Neural crest cell (in vitro differentiated cells): ENCODE measurements around the gene TRIO. TPM values are rescaled to one million over a fixed set of nuclear protein-coding genes. Genes with fewer than 3 reads are reported as not detected.

Source experiments
- DNase-seq: peaks from one replicate; pipeline ENCODE4 v3.0.0; 2021; ENCODE audit warnings: low read depth, mixed read lengths, low spot score
- H3K27ac Mint-ChIP-seq: one replicate; pipeline ENCODE4 v1.8.0; 2021; ENCODE audit warnings: mild to moderate bottlenecking, mixed read lengths; ENCODE audit not compliant: unreplicated experiment
- H3K27me3 Mint-ChIP-seq: 2 replicates; pipeline ENCODE4 v1.8.0; 2021; ENCODE audit warnings: low read depth, mild to moderate bottlenecking, mixed read lengths
- H3K36me3 Mint-ChIP-seq: 2 replicates; pipeline ENCODE4 v1.8.0; 2021; ENCODE audit warnings: low read depth, mild to moderate bottlenecking, mixed read lengths
- H3K4me1 Mint-ChIP-seq: 2 replicates; pipeline ENCODE4 v1.8.0; 2021; ENCODE audit warnings: mixed read lengths
- H3K4me3 Mint-ChIP-seq: one replicate; pipeline ENCODE4 v1.8.0; 2021; ENCODE audit warnings: mild to moderate bottlenecking, mixed read lengths
- H3K9me3 Mint-ChIP-seq: 2 replicates; pipeline ENCODE4 v1.8.0; 2021; ENCODE audit warnings: mixed read lengths
- total RNA-seq: library from RNA; stranded (reverse); gene quantifications from 2 replicates; pipeline ENCODE4 v1.2.1, GENCODE V29; 2021
- TF ChIP-seq, protein P1 (sequence below): fragments of 200-600 bp; sonication (generic); conservative IDR thresholded peaks from 2 replicates; pipeline ENCODE4 v1.5.0; 2021; ENCODE audit warnings: antibody characterized with exemption, mild to moderate bottlenecking

TRIO gene
- total RNA-seq, 1 donor from 2014 or later = 134 TPM

DNA sequence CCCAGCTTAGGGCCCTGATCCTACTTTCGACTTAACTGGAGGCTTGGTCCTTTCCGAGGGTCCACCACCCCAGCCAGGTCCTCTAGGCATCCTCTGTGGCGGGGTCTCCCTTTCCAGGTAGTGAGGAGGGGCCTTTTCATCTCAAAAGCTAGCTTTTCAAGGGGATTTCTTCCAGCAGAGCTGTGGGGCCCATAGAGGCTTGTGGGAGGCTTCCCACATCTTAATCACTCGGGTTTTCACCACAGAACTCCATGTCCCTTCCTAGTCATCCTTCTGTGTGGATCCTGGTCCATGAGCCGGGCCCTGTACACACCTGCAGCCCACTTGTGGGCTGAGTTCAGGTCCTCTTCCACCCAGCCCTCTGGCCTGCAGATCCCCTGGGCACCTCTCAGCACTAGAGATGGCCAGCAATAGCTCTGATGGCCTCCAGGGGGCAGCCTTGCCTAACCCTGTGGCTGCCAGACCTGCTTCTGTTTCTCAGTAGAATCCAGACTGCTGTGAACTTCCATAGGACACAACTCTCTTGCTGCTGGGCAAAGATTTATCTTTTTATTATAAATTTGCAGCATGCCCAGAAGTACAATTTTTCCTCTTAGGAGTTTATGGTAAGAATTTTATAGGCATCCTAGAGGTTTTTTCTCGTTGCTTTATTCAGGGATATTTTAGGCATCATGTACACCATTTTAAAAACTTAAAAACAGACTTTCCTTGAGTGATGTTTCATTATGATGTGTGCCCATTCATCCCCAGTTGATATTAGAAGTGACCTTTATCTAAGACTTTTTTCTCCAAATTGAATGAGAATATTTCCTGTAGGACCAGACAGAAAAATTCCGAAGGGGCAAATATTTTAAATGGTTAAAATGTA lies 208.9 kb downstream of the TRIO start:
- Mint-ChIP-seq H3K27ac (no peak overlapping the region), H3K4me1 (peaks cover 10% of the 10 kb centered on the region), H3K9me3 (no peaks in the 10 kb centered on the region), H3K27me3 (no peaks in the 10 kb centered on the region), H3K36me3 (peaks cover 13% of the 10 kb centered on the region), H3K4me3 (no peak overlapping the region)
- peak; percentile 57 for DNase-seq
- TF ChIP-seq, protein P1, sequence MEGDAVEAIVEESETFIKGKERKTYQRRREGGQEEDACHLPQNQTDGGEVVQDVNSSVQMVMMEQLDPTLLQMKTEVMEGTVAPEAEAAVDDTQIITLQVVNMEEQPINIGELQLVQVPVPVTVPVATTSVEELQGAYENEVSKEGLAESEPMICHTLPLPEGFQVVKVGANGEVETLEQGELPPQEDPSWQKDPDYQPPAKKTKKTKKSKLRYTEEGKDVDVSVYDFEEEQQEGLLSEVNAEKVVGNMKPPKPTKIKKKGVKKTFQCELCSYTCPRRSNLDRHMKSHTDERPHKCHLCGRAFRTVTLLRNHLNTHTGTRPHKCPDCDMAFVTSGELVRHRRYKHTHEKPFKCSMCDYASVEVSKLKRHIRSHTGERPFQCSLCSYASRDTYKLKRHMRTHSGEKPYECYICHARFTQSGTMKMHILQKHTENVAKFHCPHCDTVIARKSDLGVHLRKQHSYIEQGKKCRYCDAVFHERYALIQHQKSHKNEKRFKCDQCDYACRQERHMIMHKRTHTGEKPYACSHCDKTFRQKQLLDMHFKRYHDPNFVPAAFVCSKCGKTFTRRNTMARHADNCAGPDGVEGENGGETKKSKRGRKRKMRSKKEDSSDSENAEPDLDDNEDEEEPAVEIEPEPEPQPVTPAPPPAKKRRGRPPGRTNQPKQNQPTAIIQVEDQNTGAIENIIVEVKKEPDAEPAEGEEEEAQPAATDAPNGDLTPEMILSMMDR = peak; percentile 95

DNA sequence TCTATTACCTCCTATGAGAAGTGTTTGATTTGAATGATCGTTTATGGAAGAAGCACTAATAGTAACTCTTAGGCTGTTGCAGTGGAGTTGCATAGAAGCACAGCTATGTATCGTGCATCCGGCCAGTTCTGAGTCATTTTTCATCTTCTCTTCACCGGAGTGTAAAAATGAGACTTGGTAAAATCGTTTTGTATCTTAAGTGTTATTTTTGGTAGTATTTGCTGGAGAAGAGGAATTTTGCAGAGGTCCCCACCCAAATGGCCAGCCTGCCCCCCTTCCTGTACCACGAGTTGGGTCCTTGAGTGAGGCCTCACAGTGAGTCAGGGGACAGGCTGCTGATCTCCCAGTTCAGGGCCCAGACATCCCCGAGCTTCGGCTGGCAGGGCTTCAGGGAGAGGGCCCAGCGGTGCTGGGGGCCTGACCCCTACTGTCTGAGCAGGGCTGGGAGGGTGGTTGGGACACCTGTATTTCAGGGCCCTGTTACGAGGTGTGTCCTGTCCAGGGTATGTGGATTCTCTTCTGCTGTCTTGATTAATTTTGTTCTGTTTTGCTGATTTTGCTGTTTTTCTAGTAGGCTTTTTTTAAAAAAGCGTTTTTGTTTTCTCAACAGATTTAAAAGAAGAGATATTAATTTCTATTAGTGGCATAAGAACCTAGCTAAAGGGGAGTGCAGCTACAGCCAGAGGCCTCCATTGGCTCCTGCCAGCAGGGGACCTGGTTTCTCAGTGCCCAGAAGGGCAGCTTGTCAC lies 210.8 kb downstream of the TRIO start:
- TF ChIP-seq, protein P1 = no peak
- H3K9me3 Mint-ChIP-seq = no peaks in the 10 kb centered on the region
- H3K36me3 Mint-ChIP-seq = peaks cover 5% of the 10 kb centered on the region
- DNase-seq = no peak
- H3K27me3 Mint-ChIP-seq = no peaks in the 10 kb centered on the region
- peaks cover 26% of the 10 kb centered on the region for H3K4me1 Mint-ChIP-seq
- no peak overlapping the region for H3K4me3 Mint-ChIP-seq
- H3K27ac Mint-ChIP-seq = no peak overlapping the region

DNA sequence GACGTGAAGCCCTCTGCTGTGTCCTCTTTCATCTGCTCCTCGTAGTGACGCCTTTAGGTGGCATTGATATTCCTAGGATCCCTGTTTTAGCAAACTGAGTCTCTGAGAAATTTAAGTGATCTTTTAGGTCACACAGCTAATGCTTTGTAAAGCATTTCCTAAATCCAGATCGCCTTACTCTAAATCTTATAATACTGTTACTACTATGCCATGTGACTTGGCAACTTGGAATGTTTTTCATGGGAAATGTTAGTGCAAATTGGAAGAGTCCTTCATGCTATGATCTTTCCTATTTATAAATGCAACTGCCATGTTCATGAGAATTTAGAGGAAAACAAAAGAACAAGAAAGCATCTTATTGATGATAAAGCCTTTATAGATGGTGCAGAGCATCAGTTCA lies 212.2 kb downstream of the TRIO start:
- no peaks in the 10 kb centered on the region for H3K9me3 Mint-ChIP-seq
- TF ChIP-seq, protein P1 = no peak
- H3K27ac Mint-ChIP-seq = no peak overlapping the region
- peaks cover 26% of the 10 kb centered on the region for H3K4me1 Mint-ChIP-seq
- no peak overlapping the region for H3K4me3 Mint-ChIP-seq
- DNase-seq = no peak
- H3K36me3 Mint-ChIP-seq = no peaks in the 10 kb centered on the region
- no peaks in the 10 kb centered on the region for H3K27me3 Mint-ChIP-seq

DNA sequence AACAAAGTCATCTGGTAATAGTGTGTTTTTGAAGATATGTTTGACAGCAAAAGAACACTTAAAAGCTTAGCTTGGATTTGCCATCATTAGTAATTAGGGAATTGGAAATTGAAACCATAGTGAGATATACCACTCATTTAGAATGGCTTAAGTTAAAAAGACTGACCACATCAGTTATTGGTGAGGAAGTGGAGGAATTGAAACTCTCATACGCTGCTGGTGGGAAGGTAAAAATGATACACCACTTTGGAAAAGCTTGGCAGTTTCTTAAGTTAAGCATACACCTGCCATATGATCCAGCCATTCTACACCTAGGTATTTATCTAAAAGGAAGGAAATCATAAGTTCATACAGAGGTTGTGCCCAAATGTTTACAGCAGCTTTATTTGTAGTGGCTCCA lies 213.2 kb downstream of the TRIO start:
- H3K4me3 Mint-ChIP-seq = no peak overlapping the region
- H3K27ac Mint-ChIP-seq = no peak overlapping the region

DNA sequence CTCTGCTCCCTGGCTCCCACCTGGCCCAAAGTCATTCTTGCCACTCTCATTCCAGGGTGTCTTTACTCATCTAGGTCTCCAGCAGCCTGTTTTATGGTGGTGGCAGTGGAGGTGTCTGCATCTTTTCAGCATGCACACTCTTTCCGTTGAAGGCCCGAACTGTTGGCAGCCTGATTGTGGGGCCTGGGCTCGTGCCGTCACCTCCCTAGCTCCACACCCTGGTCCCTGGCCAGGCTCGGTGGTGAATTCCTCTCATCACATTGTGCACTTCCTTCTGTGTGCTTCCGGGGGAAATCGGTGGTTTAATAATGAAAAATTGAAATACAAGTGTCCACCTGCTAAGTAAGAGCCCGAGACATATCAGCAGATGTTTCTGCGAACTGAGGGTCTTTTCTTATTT lies 214.3 kb downstream of the TRIO start:
- TF ChIP-seq, protein P1 = no peak
- peaks cover 8% of the 10 kb centered on the region for H3K36me3 Mint-ChIP-seq
- H3K4me3 Mint-ChIP-seq = peak overlapping the region; percentile 4
- H3K4me1 Mint-ChIP-seq = peaks cover 26% of the 10 kb centered on the region
- no peaks in the 10 kb centered on the region for H3K9me3 Mint-ChIP-seq
- H3K27ac Mint-ChIP-seq = peak overlapping the region; percentile 73
- no peaks in the 10 kb centered on the region for H3K27me3 Mint-ChIP-seq
- DNase-seq = no peak

More for the DNA sequence above, 213.2 kb downstream of the TRIO start:
- Mint-ChIP-seq H3K9me3 (no peaks in the 10 kb centered on the region), H3K36me3 (peaks cover 2% of the 10 kb centered on the region), H3K4me1 (peaks cover 26% of the 10 kb centered on the region), H3K27me3 (no peaks in the 10 kb centered on the region)
- TF ChIP-seq, protein P1 = no peak
- no peak for DNase-seq
